GM19452 (cell line): Measurements from ENCODE around the gene MAPK14.
"Not testable (repeated sequence)": the region's sequence is repeated elsewhere in the genome, so short reads cannot be mapped to it uniquely, and the experiment has no call there.

Experiments
- ATAC-seq: cut with Tn5 transposase; IDR thresholded peaks from one replicate; pipeline ENCODE4 v1.9.1; 2021; ENCODE audit not compliant: unreplicated experiment

Gene MAPK14

DNA sequence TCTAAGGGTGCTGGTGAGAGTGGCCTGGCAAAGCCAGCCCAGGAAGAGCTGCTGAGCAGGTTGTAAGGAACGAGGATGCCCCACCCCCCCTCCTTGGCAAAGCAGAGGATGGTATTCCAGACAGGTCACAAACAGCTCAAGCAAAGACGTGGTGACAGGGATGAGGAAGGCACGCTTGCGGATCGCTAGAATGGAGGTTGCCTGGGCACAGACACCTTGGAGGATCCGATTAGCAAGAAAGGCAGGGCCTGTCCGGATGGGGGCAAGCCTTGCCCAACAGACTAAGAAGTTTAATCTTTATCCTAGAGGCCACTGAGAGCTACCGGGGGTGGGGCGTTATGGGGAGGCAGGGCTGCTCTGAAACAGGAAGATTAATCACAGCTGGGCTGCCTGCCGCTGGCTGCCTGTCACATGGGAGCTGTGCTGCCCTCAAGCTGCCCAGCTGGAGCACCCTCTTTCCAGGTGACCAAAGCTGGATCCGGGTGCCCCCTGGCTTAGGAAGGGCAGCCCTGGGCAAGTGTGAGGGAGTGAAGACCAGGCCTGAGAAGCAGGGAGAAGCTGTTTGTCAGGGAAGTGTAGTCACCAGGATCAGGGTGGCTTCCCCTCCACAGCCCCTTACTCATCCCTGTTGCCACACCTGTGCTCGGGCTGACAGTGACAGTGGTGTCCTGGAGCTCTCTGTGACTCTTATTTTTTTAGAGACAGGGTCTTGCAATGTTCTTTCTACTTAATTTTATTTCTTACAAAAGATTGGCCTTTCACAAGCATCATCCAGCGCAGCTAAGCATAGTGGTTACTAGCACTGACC is 93.6 kb downstream of the MAPK14 start:
- no peak for ATAC-seq

DNA sequence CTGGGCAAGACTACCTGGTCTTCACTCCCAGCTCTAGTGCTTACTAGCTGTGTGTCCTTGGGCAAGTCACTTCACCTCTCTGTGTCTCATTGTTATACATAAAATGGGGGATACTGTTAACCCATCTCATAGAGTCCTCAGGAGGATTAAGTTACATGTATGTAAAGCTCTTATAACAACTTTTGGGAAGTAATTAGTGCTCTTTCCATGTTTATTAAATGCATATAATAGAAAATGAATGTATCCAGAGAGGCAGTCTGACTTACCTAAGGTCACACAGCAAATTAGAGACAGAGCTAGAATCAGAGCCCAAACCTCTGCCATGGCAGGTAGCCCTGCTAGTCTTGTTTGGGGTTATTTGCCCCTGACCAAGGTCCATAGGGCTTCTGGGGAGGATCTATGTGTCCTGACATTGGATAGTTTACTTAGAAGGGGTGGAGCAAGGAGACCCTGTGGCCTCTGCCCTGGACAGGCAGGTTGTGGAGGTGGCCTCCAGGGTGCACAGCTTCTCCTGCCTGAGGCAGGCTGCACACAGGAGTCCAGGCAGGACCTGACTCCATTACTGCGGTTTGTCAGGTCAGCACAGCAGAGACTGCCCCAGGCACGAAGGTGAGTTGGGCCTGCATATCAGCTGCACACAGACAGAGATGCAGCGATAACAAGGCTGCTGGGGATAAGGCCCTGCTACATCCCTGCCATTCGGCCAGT is 94.3 kb downstream of the MAPK14 start:
- ATAC-seq, result no peak

DNA sequence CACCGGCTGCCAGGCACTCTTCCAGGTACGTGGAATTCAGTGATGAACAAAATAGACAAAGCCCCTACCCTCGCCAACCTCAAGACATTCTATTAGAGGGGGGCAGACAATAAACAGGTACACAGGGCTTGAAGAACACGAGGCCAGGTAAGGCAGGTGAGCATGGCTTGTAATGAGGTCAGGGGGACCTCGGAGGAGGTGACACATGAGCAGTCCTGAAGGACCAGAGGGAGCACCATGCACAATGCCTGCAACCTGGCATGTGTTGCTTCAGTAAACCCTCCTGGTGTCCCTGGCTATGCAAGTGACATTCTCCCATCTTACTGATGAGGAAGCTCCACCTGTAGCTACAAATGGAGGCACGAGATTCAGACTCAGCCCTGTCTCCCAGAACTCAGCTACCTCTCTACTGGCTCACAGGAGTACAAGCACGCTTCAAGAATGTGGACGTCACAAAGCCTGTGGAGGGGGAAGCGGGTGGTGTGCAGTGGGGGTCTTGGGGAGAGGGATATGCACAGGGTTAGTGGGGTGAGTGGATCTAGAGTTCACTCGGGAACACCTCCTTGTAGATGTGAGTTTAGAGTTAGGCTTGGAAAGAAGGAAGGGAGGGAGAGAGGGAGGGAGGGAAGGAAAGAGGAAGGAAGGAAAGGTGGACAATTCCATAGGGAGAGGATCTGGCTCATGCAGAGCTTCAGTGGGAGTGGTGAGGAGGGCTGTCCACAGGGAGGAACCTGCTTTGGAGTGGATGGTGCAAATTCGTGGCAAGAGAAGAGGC is 95.1 kb downstream of the MAPK14 start:
- ATAC-seq, result no peak

DNA sequence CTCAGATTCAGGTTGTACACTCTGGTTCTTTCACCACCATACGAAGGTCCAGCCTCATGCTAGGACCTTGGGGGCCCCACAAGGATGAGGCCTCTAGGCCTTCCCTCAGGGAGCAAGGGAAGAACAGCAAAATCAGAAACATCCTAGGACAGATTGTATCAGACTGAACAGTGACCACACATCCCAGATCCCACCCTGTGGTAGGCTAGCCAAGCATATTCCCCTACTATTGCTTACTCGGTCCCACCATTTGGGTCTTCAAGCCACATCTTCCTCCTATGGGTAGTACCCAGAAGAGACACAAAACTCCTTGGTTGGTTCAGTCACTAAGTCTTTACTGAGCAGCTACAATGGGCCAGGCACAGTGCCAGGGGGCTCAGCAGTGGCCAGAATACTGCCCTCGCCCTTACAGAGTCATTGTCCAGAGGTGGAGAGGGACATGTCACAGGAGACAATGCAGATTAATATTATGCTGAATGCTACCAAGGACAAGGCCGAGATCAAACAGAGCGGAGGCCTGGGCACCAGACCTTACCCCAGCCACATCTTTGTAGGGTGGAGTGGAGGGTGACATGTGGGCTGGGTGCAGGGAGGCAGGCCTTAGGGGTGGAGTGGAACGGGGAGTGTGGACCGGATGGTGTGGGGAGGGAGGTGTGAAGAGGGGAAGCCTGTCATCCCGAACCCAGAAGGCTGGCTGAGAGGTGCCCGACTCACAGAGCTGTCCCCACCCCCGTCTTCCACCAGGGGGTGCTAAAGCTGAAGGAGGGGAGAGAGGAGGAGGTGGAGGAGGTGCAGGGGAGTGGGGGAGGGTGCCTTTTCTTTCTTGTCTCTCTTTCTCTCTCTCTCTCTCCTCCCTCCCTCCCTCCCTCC is 95.9 kb downstream of the MAPK14 start:
- ATAC-seq, result peak; percentile 49

DNA sequence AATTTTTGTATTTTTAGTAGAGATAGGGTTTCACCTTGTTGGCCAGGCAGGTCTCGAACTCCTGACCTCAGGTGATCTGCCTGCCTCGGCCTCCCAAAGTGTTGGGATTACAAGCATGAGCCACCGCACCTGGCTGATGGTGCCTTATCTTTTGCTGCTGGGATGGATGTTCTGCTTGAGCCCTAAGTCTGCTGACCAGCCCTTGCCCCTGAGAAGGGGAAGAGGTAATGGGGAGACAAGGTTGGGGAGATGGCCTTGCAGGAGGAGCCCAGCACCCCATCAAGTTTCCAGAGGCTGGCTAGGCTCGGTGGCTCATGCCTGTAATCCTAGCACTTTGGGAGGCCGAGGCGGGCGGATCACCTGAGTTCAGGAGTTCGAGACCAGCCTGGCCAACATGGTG is 96.7 kb downstream of the MAPK14 start:
- ATAC-seq, result not testable (repeated sequence)

- ATAC-seq, result no peak
These were observed 97.3 kb downstream of the MAPK14 start for GRCh38 chr6:36124881-36125280.

DNA sequence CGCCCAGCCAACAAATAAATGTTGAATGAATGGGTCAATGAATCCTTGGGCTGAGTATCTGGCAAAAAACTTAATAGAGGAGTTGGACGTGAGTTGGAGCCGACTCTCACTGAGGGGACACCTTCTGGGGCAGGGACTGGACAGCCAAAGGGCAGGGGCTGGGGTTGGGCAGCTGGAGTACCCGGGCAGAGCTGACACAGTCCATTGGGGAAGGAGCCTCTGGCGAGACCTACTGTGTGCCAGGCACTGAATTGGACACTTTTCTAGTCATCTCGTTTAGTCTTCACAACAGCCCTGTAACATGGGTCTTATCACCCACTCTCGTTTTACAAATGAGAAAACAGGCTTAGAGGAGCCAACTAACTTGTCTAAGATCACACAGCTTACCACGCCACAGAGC is 98.0 kb downstream of the MAPK14 start:
- ATAC-seq, result no peak

DNA sequence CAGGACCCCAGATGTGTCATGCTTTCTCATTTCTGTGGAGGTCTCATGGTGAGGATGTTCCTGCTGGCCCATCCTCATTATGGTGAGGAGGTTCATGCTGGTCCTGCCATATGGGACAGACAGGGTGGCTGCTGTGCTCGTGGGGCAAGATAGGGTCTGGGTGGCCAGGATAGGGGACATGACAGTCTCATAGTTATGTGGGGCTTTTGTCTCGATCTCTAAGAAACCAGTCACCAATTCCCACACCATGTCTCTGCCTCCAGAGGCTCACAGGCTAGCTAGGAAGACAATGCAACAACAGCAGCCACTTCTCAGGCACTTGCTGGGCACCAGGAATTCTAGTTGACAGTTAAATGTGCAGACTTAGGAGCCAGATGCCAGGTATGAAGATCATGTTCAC is 98.5 kb downstream of the MAPK14 start:
- ATAC-seq, result no peak

DNA sequence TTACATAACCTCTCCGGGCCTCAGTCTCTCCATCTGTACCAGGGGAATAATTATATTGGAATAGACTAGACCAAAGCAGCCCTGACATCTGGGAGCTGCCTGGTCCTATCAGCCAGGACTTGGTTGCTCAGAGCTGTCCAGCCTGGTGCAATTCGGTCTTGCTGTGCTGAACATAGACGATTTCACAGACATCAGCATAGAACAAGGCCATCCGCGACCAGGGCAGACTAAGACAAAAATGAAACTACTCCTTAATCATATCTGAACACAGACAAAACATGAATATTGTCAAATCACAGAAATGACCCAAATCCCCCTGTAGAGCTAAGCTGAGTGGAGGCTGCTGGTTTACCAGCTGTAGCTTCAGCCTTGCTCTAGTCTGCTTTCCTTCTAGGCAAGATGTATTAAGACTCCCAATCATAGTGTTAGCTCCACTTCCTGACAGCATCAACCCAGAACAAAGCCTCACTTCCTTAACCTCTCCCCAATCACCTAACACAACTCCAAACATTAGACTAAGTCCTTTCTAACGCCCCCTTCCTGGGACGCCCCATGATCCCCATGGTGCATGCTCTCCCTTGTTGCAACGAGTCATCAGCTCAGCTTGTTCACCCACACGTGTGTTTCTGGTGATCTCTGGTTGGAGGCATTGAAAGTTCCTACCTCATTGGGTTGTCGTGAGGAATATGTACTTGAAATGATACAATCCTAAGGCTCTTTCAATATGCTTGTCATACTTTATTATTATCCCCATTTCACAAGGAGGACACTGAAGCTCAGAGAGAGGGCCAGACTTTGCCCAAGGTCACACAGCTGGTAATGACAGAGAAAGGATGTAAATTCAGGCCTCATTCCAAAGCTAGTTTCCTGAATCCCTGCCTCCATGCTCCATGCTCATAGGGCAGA is 99.2 kb downstream of the MAPK14 start:
- no peak for ATAC-seq

- no peak for ATAC-seq
These were observed 99.9 kb downstream of the MAPK14 start for GRCh38 chr6:36127462-36128016.

DNA sequence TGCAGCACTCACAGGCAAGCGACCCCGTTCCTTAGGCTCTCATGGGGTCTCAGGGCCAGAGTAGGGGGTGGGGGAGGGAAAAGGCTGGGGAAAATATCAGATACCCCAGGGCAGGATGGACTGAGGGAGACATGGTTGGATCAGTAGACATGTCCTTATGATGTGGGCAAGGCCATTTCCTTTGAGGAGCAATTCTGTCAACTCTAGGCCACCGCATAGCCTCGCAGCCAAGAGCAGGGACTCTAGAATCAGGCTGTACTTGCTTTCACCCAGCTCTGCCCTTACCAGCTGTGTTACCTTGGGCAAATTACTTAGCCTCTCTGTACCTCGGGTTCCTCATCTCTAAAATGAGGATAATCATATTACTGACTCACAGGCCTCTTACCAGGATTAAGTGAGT is 100.5 kb downstream of the MAPK14 start:
- ATAC-seq, result no peak

GRCh38 chr6:36128793-36129192 is 101.2 kb downstream of the MAPK14 start:
- ATAC-seq, result no peak

GRCh38 chr6:36129334-36129733 is 101.7 kb downstream of the MAPK14 start:
- ATAC-seq, result not testable (repeated sequence)

- ATAC-seq, result no peak
These were observed 102.5 kb downstream of the MAPK14 start, which contains the start of gene MAPK13 for GRCh38 chr6:36129941-36130666. Gene MAPK13, plus strand, starts transcription at chr6:36130513. Its CDS starts 70 bp downstream, at chr6:36130583.

- ATAC-seq, result no peak
These were observed 103.3 kb downstream of the MAPK14 start for GRCh38 chr6:36130667-36131510.

GRCh38 chr6:36131511-36132245 is 104.1 kb downstream of the MAPK14 start:
- peak; percentile 85 for ATAC-seq
